ENCODE data around the gene CARMIL3. TPM values are rescaled to one million over a fixed set of nuclear protein-coding genes. Genes with fewer than 3 reads are reported as not detected.

Gene CARMIL3
- total and polyA plus RNA-seq, 2 of the 8 experiments (the other 6 are each of a cell fraction or from before 2014, with no cell fraction given): 6.0 to 9.0 TPM

DNA sequence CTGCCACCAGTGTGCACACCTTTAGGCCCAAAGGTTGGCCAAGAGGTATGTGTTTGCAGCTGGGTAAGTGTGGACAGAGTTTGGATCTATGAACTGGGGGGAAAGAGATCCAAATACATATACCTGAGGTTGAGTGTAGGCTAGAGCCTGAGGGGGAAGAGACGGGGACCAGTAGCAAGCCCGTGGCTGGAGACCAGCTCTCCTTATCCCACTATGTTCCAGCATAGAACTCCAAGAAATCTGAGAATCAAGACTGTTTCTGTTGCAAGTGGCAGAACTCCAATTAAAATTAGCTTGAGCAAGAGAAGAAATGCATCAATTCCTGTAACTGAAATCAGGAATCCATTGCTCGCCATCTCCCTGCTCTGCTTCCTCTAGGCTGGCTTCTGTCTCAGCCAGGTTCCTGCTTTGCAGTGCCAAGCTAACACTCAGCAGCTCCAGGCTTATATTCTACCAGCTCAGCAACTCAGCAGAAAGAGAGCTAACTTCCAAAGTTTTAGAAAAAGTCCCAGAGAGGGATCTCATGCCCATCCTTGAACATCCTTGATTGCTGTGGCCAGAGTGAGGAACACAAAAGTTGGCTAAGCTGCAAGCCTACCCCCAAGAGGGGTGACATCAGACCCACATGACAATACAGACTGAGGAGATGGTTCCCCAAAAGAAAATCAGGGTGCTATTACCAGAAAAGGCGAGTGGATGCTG, 40.8 kb downstream of the CARMIL3 start:
- no peak overlapping the region for H2AFZ ChIP-seq (ENCODE audit: low read length)
- peaks cover 0 to 8% (median 0%) of the 10 kb centered on the region in 4 experiments; a peak in 2 of 8 replicates for H3K36me3 ChIP-seq (ENCODE audit: control insufficient read depth in 2 of 4, insufficient read depth in 4 of 4, low read length in 3 of 4)
- H3K4me3 ChIP-seq (ENCODE audit: extremely low read depth in 1 of 4, insufficient read depth in 2 of 4, low read depth in 3 of 4, low read length in 4 of 4): no peak overlapping the region
- no peak overlapping the region; a peak in 1 of 4 replicates for H3K4me2 ChIP-seq (ENCODE audit: insufficient read depth in 1 of 2, low read depth in 2 of 2, low read length in 2 of 2)
- H3K9me3 ChIP-seq (ENCODE audit: insufficient read depth in 2 of 2, low read depth in 1 of 2, low read length in 1 of 2): no peaks in the 10 kb centered on the region
- H3K79me1 ChIP-seq (ENCODE audit: low read depth, low read length): peaks cover 5% of the 10 kb centered on the region
- no peak for DNase-seq (ENCODE audit: low read depth in 1 of 2, low spot score in 2 of 2)
- no peak overlapping the region for H3K14ac ChIP-seq (ENCODE audit: insufficient read length)
- H2AK5ac ChIP-seq (ENCODE audit: low read depth, low read length): peak overlapping the region; percentile 100
- H2BK5ac ChIP-seq (ENCODE audit: low read depth, low read length): peak overlapping the region; percentile 99
- peak overlapping the region; percentile 5 for H2BK15ac ChIP-seq (ENCODE audit: low read length)
- H3K23me2 ChIP-seq (ENCODE audit: low read depth, low read length): peaks cover 8% of the 10 kb centered on the region
- H3K23ac ChIP-seq (ENCODE audit: insufficient read length): no peak overlapping the region
- H3K56ac ChIP-seq (replicated peaks; ENCODE audit: insufficient read length, low read depth, low read length): no peak overlapping the region
- peak overlapping the region; percentile 79 for H4K91ac ChIP-seq (replicated peaks; ENCODE audit: insufficient read length, low read length)
- ChIA-PET POLR2A (ENCODE audit: partially characterized antibody) (interaction anchor here (0.8 to 23.9 kb wide), 12 partner anchors 13 to 104 kb away, joined by 3 to 626 read pairs (median 20); partner anchors contain the start of genes CARMIL3, CPNE6, DCAF11 and DHRS4L2), CTCF (ENCODE audit: partially characterized antibody) (interaction anchor here (1.2 to 12.8 kb wide), 7 partner anchors 8 to 70 kb away, joined by 3 to 316 read pairs (median 20); partner anchors contain the start of genes CARMIL3, CPNE6, DCAF11 and NRL)
- WGBS, 2 experiments (ENCODE audit: extremely low coverage in 1 of 2, insufficient coverage in 1 of 2, insufficient read length in 1 of 2, insufficient replicate concordance in 2 of 2, low coverage in 1 of 2, low lambda C conversion rate in 2 of 2, missing lambda C conversion rate in 1 of 2): 97% methylated on average over 4 of the region's 4 CpGs; no CpG with 5 or more reads in 1 of the 2 experiments
- no peaks in the 10 kb centered on the region for H3K27me3 ChIP-seq (replicated peaks in 1 of 4; ENCODE audit: control insufficient read depth in 3 of 4, extremely low read depth in 1 of 4, insufficient read depth in 3 of 4, low read length in 3 of 4)
- peak overlapping the region; percentile 86 for H2BK120ac ChIP-seq (replicated peaks; ENCODE audit: low read depth, low read length)
- H3K79me2 ChIP-seq (ENCODE audit: control insufficient read depth in 1 of 2, insufficient read depth in 2 of 2, low read length in 2 of 2): peaks cover 0 to 21% of the 10 kb centered on the region in 2 experiments; a peak in 2 of 4 replicates
- H3K18ac ChIP-seq (ENCODE audit: extremely low read depth, low read length): peak overlapping the region; percentile 88; the same call in 1 of the 2 replicates
- H3K9ac ChIP-seq (replicated peaks in 1 of 4; ENCODE audit: extremely low read depth in 1 of 4, low read depth in 3 of 4, low read length in 3 of 4): no peak overlapping the region
- peaks cover 3% of the 10 kb centered on the region in 2 experiments for H4K20me1 ChIP-seq (replicated peaks in 1 of 2; ENCODE audit: control insufficient read depth in 1 of 2, insufficient read depth in 2 of 2, low read length in 2 of 2)
- no peak overlapping the region for H3K27ac ChIP-seq (ENCODE audit: low read depth, low read length)
- peak overlapping the region; percentile 99 for H2BK12ac ChIP-seq (ENCODE audit: low read depth, low read length)
- H4K5ac ChIP-seq (ENCODE audit: insufficient read length, low read depth, low read length): no peak overlapping the region
- H2BK20ac ChIP-seq (ENCODE audit: low read length): peak overlapping the region; percentile 87
- peaks cover 5 to 13% (median 9%) of the 10 kb centered on the region in 4 experiments for H3K4me1 ChIP-seq (replicated peaks in 1 of 4; ENCODE audit: control insufficient read depth in 3 of 4, insufficient read depth in 4 of 4, low read length in 3 of 4)
- FAIRE-seq: no peak
- no peak overlapping the region for H4K8ac ChIP-seq (ENCODE audit: extremely low read depth, insufficient read depth, low read length)
- H3K4ac ChIP-seq (replicated peaks; ENCODE audit: insufficient read length, low read depth, low read length): no peak overlapping the region
- TF ChIP-seq TBP (IDR thresholded peaks at IDR 0.05; ENCODE audit: low read depth, low read length) (no peak), YY1 (IDR thresholded peaks at IDR 0.05; ENCODE audit: low read depth, low read length) (no peak), ZNF274 (IDR thresholded peaks at IDR 0.05; ENCODE audit: borderline replicate concordance, extremely low read depth, low read length) (no peak), SAP30 (IDR thresholded peaks at IDR 0.05; ENCODE audit: insufficient read depth, insufficient replicate concordance, low read length) (no peak), HDAC2 (IDR thresholded peaks at IDR 0.05; ENCODE audit: borderline replicate concordance in 1 of 2, low read depth in 2 of 2, low read length in 2 of 2) (no peak), BACH1 (IDR thresholded peaks at IDR 0.05; ENCODE audit: low read length) (no peak), MAFK (IDR thresholded peaks at IDR 0.05; ENCODE audit: low read depth, low read length) (no peak), SIN3A (conservative IDR thresholded peaks at IDR 0.05 in 1 of 2, IDR thresholded peaks at IDR 0.05 in 1 of 2; ENCODE audit: low read depth in 1 of 2, low read length in 2 of 2) (no peak), SIRT6 (IDR thresholded peaks at IDR 0.05; ENCODE audit: low read length) (no peak), KDM5A (IDR thresholded peaks at IDR 0.05; ENCODE audit: low read length) (no peak), RBBP5 (IDR thresholded peaks at IDR 0.05; ENCODE audit: borderline replicate concordance, low read depth, low read length) (no peak), CBX8 (IDR thresholded peaks at IDR 0.05; ENCODE audit: borderline replicate concordance, low read depth, low read length) (no peak)

Data from H1 (cell line).